GM10266 (cell line): ENCODE data around the gene VWA7.
"Not testable (repeated sequence)": the region's sequence is repeated elsewhere in the genome, so short reads cannot be mapped to it uniquely, and the experiment has no call there.

Experiments used
- DNase-seq: peaks from one replicate; pipeline ENCODE4 v3.0.0; 2012; ENCODE audit errors: extremely low spot score
- TF ChIP-seq, protein P1 (sequence below): IDR thresholded peaks from 2 replicates; pipeline ENCODE4 v1.5.1; 2012; ENCODE audit warnings: mild to moderate bottlenecking, low read depth; ENCODE audit not compliant: control insufficient read depth, insufficient read depth; ENCODE audit errors: missing control alignments

VWA7 gene

DNA sequence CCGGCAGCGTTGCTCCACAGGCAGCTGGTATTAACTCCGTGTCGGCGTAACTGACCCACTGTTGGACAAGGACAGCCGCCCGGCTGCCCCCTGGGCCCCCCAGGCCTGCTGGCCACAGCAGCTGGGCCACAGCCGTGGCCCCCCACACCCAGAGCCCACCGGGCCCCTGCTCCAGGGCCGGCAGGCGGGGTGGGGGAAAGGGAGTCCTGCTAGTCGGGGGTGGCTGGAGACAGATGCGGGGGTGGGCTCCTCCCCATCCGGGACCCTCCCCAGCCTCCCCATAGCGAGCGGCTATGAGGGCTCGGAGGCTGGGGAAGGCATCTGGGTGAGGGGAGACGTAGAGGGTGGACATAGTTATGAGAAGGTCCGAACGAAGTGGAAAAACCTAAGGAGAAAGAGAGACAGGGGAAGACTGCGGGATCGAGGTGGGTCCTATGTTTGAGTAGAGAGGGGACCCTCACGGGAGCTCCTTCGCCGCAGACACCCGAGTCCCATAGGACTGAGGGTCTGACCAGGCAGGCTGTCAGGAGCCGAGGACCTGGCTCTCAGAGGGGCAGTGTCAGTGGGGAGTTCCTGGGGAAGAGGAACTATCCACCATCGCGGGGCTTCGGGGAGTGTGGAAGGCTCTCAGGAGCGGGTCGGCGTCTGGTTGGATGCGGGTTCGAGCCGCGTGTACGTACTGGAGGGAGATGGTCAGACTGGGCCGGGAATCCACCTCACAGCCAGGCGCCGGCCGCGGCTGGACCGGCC is 17.9 kb upstream of the VWA7 start:
- TF ChIP-seq, protein P1, sequence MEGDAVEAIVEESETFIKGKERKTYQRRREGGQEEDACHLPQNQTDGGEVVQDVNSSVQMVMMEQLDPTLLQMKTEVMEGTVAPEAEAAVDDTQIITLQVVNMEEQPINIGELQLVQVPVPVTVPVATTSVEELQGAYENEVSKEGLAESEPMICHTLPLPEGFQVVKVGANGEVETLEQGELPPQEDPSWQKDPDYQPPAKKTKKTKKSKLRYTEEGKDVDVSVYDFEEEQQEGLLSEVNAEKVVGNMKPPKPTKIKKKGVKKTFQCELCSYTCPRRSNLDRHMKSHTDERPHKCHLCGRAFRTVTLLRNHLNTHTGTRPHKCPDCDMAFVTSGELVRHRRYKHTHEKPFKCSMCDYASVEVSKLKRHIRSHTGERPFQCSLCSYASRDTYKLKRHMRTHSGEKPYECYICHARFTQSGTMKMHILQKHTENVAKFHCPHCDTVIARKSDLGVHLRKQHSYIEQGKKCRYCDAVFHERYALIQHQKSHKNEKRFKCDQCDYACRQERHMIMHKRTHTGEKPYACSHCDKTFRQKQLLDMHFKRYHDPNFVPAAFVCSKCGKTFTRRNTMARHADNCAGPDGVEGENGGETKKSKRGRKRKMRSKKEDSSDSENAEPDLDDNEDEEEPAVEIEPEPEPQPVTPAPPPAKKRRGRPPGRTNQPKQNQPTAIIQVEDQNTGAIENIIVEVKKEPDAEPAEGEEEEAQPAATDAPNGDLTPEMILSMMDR: no peak
- DNase-seq: peak; percentile 68

DNA sequence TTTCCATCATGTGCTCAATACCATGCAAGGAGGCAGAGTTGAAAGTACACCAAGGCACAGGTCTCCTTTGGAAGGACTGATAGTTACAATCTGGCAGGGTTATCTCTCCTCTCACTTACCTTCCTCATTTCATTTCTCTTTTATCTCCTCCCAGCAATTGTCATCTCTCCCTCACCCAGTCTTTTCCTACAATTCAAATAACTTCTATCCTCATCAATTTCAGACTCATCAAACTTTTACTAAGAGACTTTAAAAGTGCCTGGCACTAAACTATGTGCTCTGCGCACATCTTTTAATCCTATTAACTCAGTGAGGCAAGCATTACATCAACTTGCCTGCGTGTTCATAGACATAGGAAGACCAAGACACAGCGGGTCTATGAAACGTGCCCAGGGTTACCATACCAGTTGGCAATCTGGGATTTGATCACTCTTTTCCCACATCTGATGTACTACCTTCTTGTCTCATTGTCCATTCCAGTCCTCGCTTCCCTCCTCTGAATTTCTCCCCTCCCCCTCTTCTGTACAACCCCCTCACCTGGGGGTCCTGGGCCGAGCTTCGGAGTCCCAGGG is 17.3 kb upstream of the VWA7 start:
- DNase-seq: no peak
- TF ChIP-seq, protein P1: no peak

GRCh38 chr6:31793927-31794245 is 16.8 kb upstream of the VWA7 start:
- DNase-seq: not testable (repeated sequence)

- DNase-seq: no peak
- TF ChIP-seq, protein P1: no peak
Observed at GRCh38 chr6:31792761-31793171, 15.6 kb upstream of the VWA7 start.

DNA sequence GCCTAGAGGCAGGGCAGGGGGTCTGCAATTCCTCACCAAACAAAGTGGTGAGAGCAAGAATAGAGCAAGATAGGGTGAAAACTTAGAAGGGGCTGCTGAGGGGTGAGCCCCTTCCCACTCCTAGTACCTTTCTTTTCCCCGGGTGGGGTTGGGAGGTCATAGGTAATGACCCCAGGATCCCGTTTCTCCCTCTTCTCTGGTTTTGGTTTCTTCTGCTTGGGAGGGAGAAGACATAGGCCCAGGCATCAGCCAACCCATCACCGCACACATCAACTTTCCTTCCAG is 14.9 kb upstream of the VWA7 start:
- TF ChIP-seq, protein P1: no peak
- no peak for DNase-seq

DNA sequence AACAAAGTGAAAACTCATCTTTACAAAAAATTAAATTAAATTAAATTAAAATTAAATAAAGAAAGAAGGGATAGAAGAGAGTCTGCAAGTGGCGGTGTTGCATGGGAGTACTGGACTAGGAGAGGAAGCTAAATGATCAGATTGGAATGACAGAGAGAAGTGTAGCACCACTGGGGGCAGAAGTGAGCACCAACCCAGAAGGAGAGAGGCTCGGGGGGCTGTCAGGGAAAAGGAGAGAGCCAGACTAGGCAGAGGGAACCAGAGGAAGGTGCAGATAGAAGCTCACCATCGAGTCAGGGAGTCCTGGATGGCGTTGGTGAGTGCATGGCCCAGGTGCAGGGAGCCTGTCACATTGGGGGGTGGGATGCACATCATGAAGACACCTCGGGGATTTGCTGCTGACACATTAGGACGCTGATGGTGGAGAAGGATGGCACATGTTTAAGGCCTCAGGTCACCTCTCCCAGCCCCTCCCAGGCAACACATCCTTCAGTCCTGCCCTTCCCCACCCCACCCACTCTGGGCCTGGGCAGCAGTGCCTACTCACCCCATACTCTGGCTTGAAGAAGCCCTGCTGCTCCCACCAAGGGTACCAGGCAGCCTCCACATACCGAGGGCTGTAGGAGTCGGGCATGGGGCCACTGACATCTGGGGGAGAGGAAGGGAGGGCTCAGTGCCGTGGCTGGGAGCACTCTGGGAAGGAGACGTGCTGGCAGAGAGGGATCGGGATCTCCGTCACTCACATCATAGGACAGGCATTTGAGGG is 14.4 kb upstream of the VWA7 start:
- TF ChIP-seq, protein P1: peak; percentile 59
- DNase-seq: peak; percentile 64

DNA sequence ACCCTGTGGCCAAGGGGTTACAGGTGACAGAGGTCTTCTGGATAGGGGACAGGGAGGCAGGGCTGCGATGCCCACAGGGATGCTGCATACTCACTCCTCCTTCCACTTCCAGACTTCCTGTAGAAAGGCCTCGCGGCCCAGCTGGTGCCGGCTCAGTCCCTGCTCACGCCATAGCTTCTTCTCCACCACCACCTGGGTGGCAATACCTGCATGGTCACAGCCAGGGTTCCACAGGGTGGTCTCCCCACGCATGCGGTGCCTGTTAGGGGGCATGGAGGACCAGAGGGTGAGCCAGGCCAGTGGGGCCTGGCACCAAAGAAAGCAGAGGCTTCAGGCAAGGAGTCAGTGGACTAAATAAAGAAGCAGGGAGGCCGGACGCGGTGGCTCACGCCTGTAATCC is 8.3 kb upstream of the VWA7 start:
- TF ChIP-seq, protein P1: no peak
- no peak for DNase-seq
